ENCODE results near the gene FGF12.

FGF12 gene

GRCh38 chr3:192413461-192413860, 313.9 kb downstream of the FGF12 start:
- no peak for DNase-seq (ENCODE audit: low read depth in 2 of 2)

GRCh38 chr3:192410684-192410960, 316.7 kb downstream of the FGF12 start:
- no peak for DNase-seq (ENCODE audit: low read depth in 2 of 2)

- no peak for DNase-seq (ENCODE audit: low read depth in 2 of 2)
These were observed 317.3 kb downstream of the FGF12 start for GRCh38 chr3:192409838-192410683.

- no peak for DNase-seq (ENCODE audit: low read depth in 2 of 2)
These were observed 318.0 kb downstream of the FGF12 start for GRCh38 chr3:192409201-192409837.

- no peak for DNase-seq (ENCODE audit: low read depth in 2 of 2)
These were observed 318.6 kb downstream of the FGF12 start for GRCh38 chr3:192408647-192409200.

- DNase-seq (ENCODE audit: low read depth in 2 of 2) = no peak
These were observed 319.2 kb downstream of the FGF12 start for GRCh38 chr3:192408007-192408646.

- DNase-seq (ENCODE audit: low read depth in 2 of 2) = no peak
These were observed 327.6 kb downstream of the FGF12 start for GRCh38 chr3:192399767-192400166.

GRCh38 chr3:192397012-192397411, 330.3 kb downstream of the FGF12 start:
- no peak for DNase-seq (ENCODE audit: low read depth in 2 of 2)

GRCh38 chr3:192395506-192395905, 331.8 kb downstream of the FGF12 start:
- DNase-seq (ENCODE audit: low read depth in 2 of 2) = no peak

GRCh38 chr3:192392986-192393385, 334.4 kb downstream of the FGF12 start:
- DNase-seq (ENCODE audit: low read depth in 2 of 2) = no peak

- no peak for DNase-seq (ENCODE audit: low read depth in 2 of 2)
These were observed 344.5 kb downstream of the FGF12 start for GRCh38 chr3:192382861-192383260.

GRCh38 chr3:192373586-192373985, 353.8 kb downstream of the FGF12 start:
- no peak for DNase-seq (ENCODE audit: low read depth in 2 of 2)

- no peak for DNase-seq (ENCODE audit: low read depth in 2 of 2)
These were observed 354.3 kb downstream of the FGF12 start for GRCh38 chr3:192373032-192373431.

GRCh38 chr3:192372616-192373015, 354.7 kb downstream of the FGF12 start:
- DNase-seq (ENCODE audit: low read depth in 2 of 2) = no peak

- DNase-seq (ENCODE audit: low read depth in 2 of 2) = no peak
These were observed 355.4 kb downstream of the FGF12 start for GRCh38 chr3:192371870-192372400.

- no peak for DNase-seq (ENCODE audit: low read depth in 2 of 2)
These were observed 359.7 kb downstream of the FGF12 start for GRCh38 chr3:192367616-192368015.

GRCh38 chr3:192366916-192367315, 360.4 kb downstream of the FGF12 start:
- no peak for DNase-seq (ENCODE audit: low read depth in 2 of 2)

GRCh38 chr3:192365571-192365970, 361.8 kb downstream of the FGF12 start:
- DNase-seq (ENCODE audit: low read depth in 2 of 2) = no peak

- no peak for DNase-seq (ENCODE audit: low read depth in 2 of 2)
These were observed 363.0 kb downstream of the FGF12 start for GRCh38 chr3:192364316-192364715.

GRCh38 chr3:192354687-192355086, 372.7 kb downstream of the FGF12 start:
- no peak for DNase-seq (ENCODE audit: low read depth in 2 of 2)

GRCh38 chr3:192352142-192352541, 375.2 kb downstream of the FGF12 start:
- DNase-seq (ENCODE audit: low read depth in 2 of 2) = no peak

- no peak for DNase-seq (ENCODE audit: low read depth in 2 of 2)
These were observed 375.9 kb downstream of the FGF12 start for GRCh38 chr3:192351441-192351840.

All from stimulated activated CD8-positive, alpha-beta memory T cell treated with anti-CD3 and anti-CD28 coated beads, Interleukin-7, amount 100 ng/mL, for 4 hours (primary cell).